Spleen (tissue), 13 donors: ENCODE data around the gene MYO3B. TPM values are rescaled to one million over a fixed set of nuclear protein-coding genes. Genes with fewer than 3 reads are reported as not detected.

ENCODE experiments used
- DNase-seq: peaks from one replicate; pipeline ENCODE4 v3.0.0-alpha.2; 2020
- H3K27ac ChIP-seq, 8 donors: fragments of 200-600 bp; sonication (generic) in 7 of 8; 1 replicate in 4 of 8; 2 replicates in 4 of 8; pipeline versions ENCODE4 v1.5.0 to v1.8.0; 2016 to 2021; ENCODE audit warnings: inconsistent platforms in 4 of 8, mild to moderate bottlenecking in 4 of 8, moderate library complexity in 1 of 8
- H3K27me3 ChIP-seq, 7 donors: fragments of 200-600 bp; sonication (generic) in 6 of 7; replicated peaks in 1 of 7; 1 replicate in 4 of 7; 2 replicates in 3 of 7; pipeline versions ENCODE4 v1.5.0 to v1.8.0; 2016 to 2021; ENCODE audit warnings: inconsistent platforms in 3 of 7, mild to moderate bottlenecking in 1 of 7
- H3K36me3 ChIP-seq, 6 donors: fragments of 200-600 bp; sonication (generic) in 5 of 6; 1 replicate in 4 of 6; 2 replicates in 2 of 6; pipeline versions ENCODE4 v1.5.0 to v1.8.0; 2016 to 2021; ENCODE audit warnings: inconsistent platforms in 2 of 6
- H3K4me1 ChIP-seq, 6 donors: fragments of 200-600 bp; sonication (generic) in 5 of 6; 1 replicate in 3 of 6; 2 replicates in 3 of 6; pipeline versions ENCODE4 v1.5.0 to v1.8.0; 2016 to 2021; ENCODE audit warnings: inconsistent platforms in 3 of 6
- H3K4me3 ChIP-seq, 8 donors: fragments of 200-600 bp; sonication (generic) in 7 of 8; 1 replicate in 4 of 8; 2 replicates in 4 of 8; pipeline versions ENCODE4 v1.5.0 to v1.8.0; 2016 to 2021; ENCODE audit warnings: inconsistent platforms in 4 of 8, mild to moderate bottlenecking in 4 of 8, moderate library complexity in 2 of 8
- H3K9me3 ChIP-seq, 8 donors: fragments of 200-600 bp; sonication (generic) in 7 of 8; 1 replicate in 4 of 8; 2 replicates in 4 of 8; pipeline versions ENCODE4 v1.5.0 to v1.8.0; 2016 to 2021; ENCODE audit warnings: inconsistent platforms in 4 of 8
- CTCF ChIP-seq, 11 experiments: fragments of 200-600 bp in 7 of 11; fragments of 450-650 bp in 4 of 11; sonication (generic) in 4 of 11; IDR thresholded peaks in 8 of 11; conservative IDR thresholded peaks in 3 of 11; 1 replicate in 7 of 11; 2 replicates in 4 of 11; pipeline versions ENCODE4 v1.4.0 to v1.8.0; 2016 to 2021; ENCODE audit warnings: antibody characterized with exemption in 11 of 11, inconsistent platforms in 4 of 11, mild to moderate bottlenecking in 1 of 11
- POLR2A ChIP-seq, 3 donors: fragments of 450-650 bp; IDR thresholded peaks; one replicate each; pipeline ENCODE4 v1.5.1; 2017; ENCODE audit warnings: antibody characterized with exemption in 3 of 3, mild to moderate bottlenecking in 1 of 3
- POLR2AphosphoS5 ChIP-seq, 3 donors: sonication (generic); formaldehyde crosslinking; IDR thresholded peaks; one replicate each; pipeline ENCODE4 v1.5.1; 2017; ENCODE audit warnings: antibody characterized with exemption in 3 of 3
- WGBS, 5 donors: extraction: QIAGEN DNeasy Blood & Tissue Kit in 3 of 5; methylation state at CpG; one replicate each; pipeline versions ENCODE4 v1.1.5 to v1.1.7; 2013 to 2018; 5-methylcytosine and 5-hydroxymethylcytosine counted together
- intact Hi-C: fragments of 100-400 bp; cut with DNase I; formaldehyde crosslinking; loops from one replicate; pipeline ENCODE4 v1.15.0; 2023; ENCODE audit warnings: low total_unique reads
- long read RNA-seq, 2 donors: transcript quantifications; one replicate each; lab custom pipeline, GENCODE V29; 2026
- polyA plus RNA-seq, 3 donors: library from polyadenylated mRNA; stranded (reverse); fragments of 200-250 nt; gene quantifications; one replicate each; pipeline ENCODE4 v1.2.1, GENCODE V29; 2013
- total RNA-seq, 7 donors: library from RNA; depleted of rRNA in 3 of 7; stranded (reverse); fragments of >200 nt in 3 of 7; fragmentation: NEBNext Ultra II Directional in 4 of 7; extraction: Animal tissue kit (Norgen Biotek cat#: 25700) in 4 of 7; gene quantifications; one replicate each; pipeline versions ENCODE4 v1.1.0 to v1.2.1, GENCODE V29; 2016 to 2021
- donor health status: healthy with polysubstance abuse.
- donor health status: DM: no; HTN: no; CAD: no; lungs with moderate emphysema.
- donor health status: DM: no; HTN: no; CAD: no.
- donor health status: Bipolar disorder and iron deficiency.
- donor health status: healthy.
- donor health status: DM: no; HTN: no; CAD: no.
- donor health status: DM: yes; HTN: yes; CAD: no.

The MYO3B gene
- total RNA-seq (1 to 10 TPM in 2 of 7 donors, under 1 TPM in 2, not detected in 3; 0.13 to 2.0 (median 0.95) TPM), polyA plus RNA-seq (under 1 TPM in 2 of 3 donors, not detected in 1; 0.03 to 0.74 TPM)
- long read RNA-seq, donor 1: 0 reads
- long read RNA-seq, donor 2: 0 reads

- no peak for DNase-seq
- Histone ChIP-seq H3K27ac (peak within 1 kb of the TSS in 2 of 8 donors; percentile 45 to 65), H3K36me3 (no peaks in the 10 kb centered on the region), H3K9me3 (no peaks in the 10 kb centered on the region), H3K4me1 (peaks cover 0 to 16% (median 0%) of the 10 kb centered on the region in 6 donors), H3K4me3 (no peak within 1 kb of the TSS), H3K27me3 (no peaks in the 10 kb centered on the region)
- intact Hi-C loops: no loop called here
- 78 to 87% (median 80%) methylated on average over 3 of the region's 3 CpGs for WGBS, 5 donors
- no peak for TF ChIP-seq POLR2AphosphoS5 (IDR thresholded peaks at IDR 0.05)
- no peak for TF ChIP-seq CTCF (IDR thresholded peaks at IDR 0.05 in 8 of 11, conservative IDR thresholded peaks at IDR 0.05 in 3 of 11)
- TF ChIP-seq POLR2A (IDR thresholded peaks at IDR 0.05): no peak
These were observed at the start of gene MYO3B for GRCh38 chr2:170177950-170178781. Gene MYO3B (plus strand): TSS chr2:170178147. CDS start chr2:170178288, 141 bp downstream.

GRCh38 chr2:170139276-170139967, 38.5 kb upstream of the MYO3B start:
- intact Hi-C loops: no loop called here
- DNase-seq: no peak

GRCh38 chr2:170140561-170140960, 37.4 kb upstream of the MYO3B start:
- TF ChIP-seq CTCF (IDR thresholded peaks at IDR 0.05 in 8 of 11, conservative IDR thresholded peaks at IDR 0.05 in 3 of 11) (no peak), POLR2AphosphoS5 (IDR thresholded peaks at IDR 0.05) (no peak), POLR2A (IDR thresholded peaks at IDR 0.05) (no peak)
- no peaks in the 10 kb centered on the region for H3K9me3 ChIP-seq
- no peaks in the 10 kb centered on the region for H3K36me3 ChIP-seq
- no peak for DNase-seq
- no peak overlapping the region for H3K4me3 ChIP-seq
- WGBS, 5 donors: 89 to 95% (median 91%) methylated on average over 5 of the region's 5 CpGs
- H3K4me1 ChIP-seq: peaks cover 0 to 23% (median 1%) of the 10 kb centered on the region in 6 donors
- intact Hi-C loops: no loop called here
- peak overlapping the region in 1 of 8 donors; percentile 35 for H3K27ac ChIP-seq
- H3K27me3 ChIP-seq: no peaks in the 10 kb centered on the region

More at GRCh38 chr2:170139276-170139967, 38.5 kb upstream of the MYO3B start:
- H3K27ac ChIP-seq: peak overlapping the region in 1 of 8 donors; percentile 35
- peaks cover 0 to 4% (median 0%) of the 10 kb centered on the region in 8 donors for H3K9me3 ChIP-seq
- H3K4me3 ChIP-seq: no peak overlapping the region
- no peaks in the 10 kb centered on the region for H3K27me3 ChIP-seq
- WGBS, 5 donors: 70 to 81% (median 75%) methylated on average over 9 of the region's 9 CpGs
- TF ChIP-seq POLR2A (IDR thresholded peaks at IDR 0.05) (no peak), POLR2AphosphoS5 (IDR thresholded peaks at IDR 0.05) (no peak), CTCF (IDR thresholded peaks at IDR 0.05 in 8 of 11, conservative IDR thresholded peaks at IDR 0.05 in 3 of 11) (no peak)
- peaks cover 0 to 23% (median 0%) of the 10 kb centered on the region in 6 donors for H3K4me1 ChIP-seq
- H3K36me3 ChIP-seq: no peaks in the 10 kb centered on the region
